Measurements from ENCODE around the gene PARVB. TPM values are rescaled to one million over a fixed set of nuclear protein-coding genes. Genes with fewer than 3 reads are reported as not detected.

The PARVB gene
- total RNA-seq, 1 donor from 2014 or later = 102 TPM

- DNase-seq = no peak
Observed at GRCh38 chr22:44185237-44186120, 161.4 kb downstream of the PARVB start.

GRCh38 chr22:44186121-44186510 is 162.0 kb downstream of the PARVB start:
- no peak for DNase-seq

GRCh38 chr22:44186737-44187136 is 162.6 kb downstream of the PARVB start:
- no peak for DNase-seq

GRCh38 chr22:44187652-44188230 is 163.6 kb downstream of the PARVB start:
- no peak for DNase-seq

- no peak for DNase-seq
Observed at GRCh38 chr22:44188316-44188715, 164.2 kb downstream of the PARVB start.

GRCh38 chr22:44188986-44189630 is 165.0 kb downstream of the PARVB start:
- DNase-seq = no peak

GRCh38 chr22:44190381-44190976 is 166.4 kb downstream of the PARVB start:
- no peak for DNase-seq

- no peak for DNase-seq
Observed at GRCh38 chr22:44191036-44191454, 166.9 kb downstream of the PARVB start.

GRCh38 chr22:44192098-44192815 is 168.2 kb downstream of the PARVB start:
- DNase-seq = peak; percentile 33

GRCh38 chr22:44192816-44193534 is 168.9 kb downstream of the PARVB start:
- DNase-seq = no peak

- no peak for DNase-seq
Observed at GRCh38 chr22:44193535-44193891, 169.4 kb downstream of the PARVB start.

- DNase-seq = no peak
Observed at GRCh38 chr22:44194569-44194968, 170.5 kb downstream of the PARVB start.

- no peak for DNase-seq
Observed at GRCh38 chr22:44195189-44195871, 171.2 kb downstream of the PARVB start.

- no peak for DNase-seq
Observed at GRCh38 chr22:44196241-44196640, 172.1 kb downstream of the PARVB start.

- no peak for DNase-seq
Observed at GRCh38 chr22:44196731-44197131, 172.6 kb downstream of the PARVB start.

GRCh38 chr22:44197271-44197670 is 173.2 kb downstream of the PARVB start:
- DNase-seq = no peak

GRCh38 chr22:44199164-44199563 is 175.1 kb downstream of the PARVB start:
- DNase-seq = no peak

- no peak for DNase-seq
Observed at GRCh38 chr22:44199866-44200265, 175.8 kb downstream of the PARVB start.

GRCh38 chr22:44200451-44200850 is 176.3 kb downstream of the PARVB start:
- no peak for DNase-seq

- no peak for DNase-seq
Observed at GRCh38 chr22:44200855-44201550, 176.9 kb downstream of the PARVB start.

GRCh38 chr22:44201665-44202064 is 177.6 kb downstream of the PARVB start:
- no peak for DNase-seq
